HepG2 (cell line): Measurements from ENCODE around the gene SNED1. TPM values are rescaled to one million over a fixed set of nuclear protein-coding genes. Genes with fewer than 3 reads are reported as not detected.
A peak's percentile ranks its signal among the peaks of the same experiment; 100 is the strongest.

Source experiments
- GTF3A ChIP-seq: sonication (generic); formaldehyde crosslinking; conservative IDR thresholded peaks from 2 replicates; pipeline ENCODE4 v1.4.0; 2020; ENCODE audit warnings: mild to moderate bottlenecking, missing genetic modification reagents
- MED13 ChIP-seq: sonication (generic); formaldehyde crosslinking; IDR thresholded peaks from 2 replicates; pipeline ENCODE4 v1.5.0; 2020; ENCODE audit warnings: missing genetic modification reagents
- PRDM4 ChIP-seq: sonication (generic); formaldehyde crosslinking; IDR thresholded peaks from 2 replicates; pipeline ENCODE4 v1.9.0; 2021; ENCODE audit warnings: missing genetic modification reagents, borderline replicate concordance
- SNRNP70 ChIP-seq: fragments of 200-400 bp; formaldehyde crosslinking; IDR thresholded peaks from 2 replicates; pipeline ENCODE4 v1.6.1; 2017; ENCODE audit warnings: mild to moderate bottlenecking, low read depth, low read length, moderate library complexity
- TRIM24 ChIP-seq: sonication (generic); formaldehyde crosslinking; IDR thresholded peaks from 2 replicates; pipeline ENCODE4 v1.8.0; 2022; ENCODE audit warnings: mild to moderate bottlenecking, missing genetic modification reagents
- ZBTB21 ChIP-seq: sonication (generic); formaldehyde crosslinking; IDR thresholded peaks from 2 replicates; pipeline ENCODE4 v1.4.0; 2020; ENCODE audit warnings: missing genetic modification reagents
- ZNF17 ChIP-seq: sonication (generic); formaldehyde crosslinking; IDR thresholded peaks from 2 replicates; pipeline ENCODE4 v1.5.0; 2020; ENCODE audit warnings: mild to moderate bottlenecking, missing genetic modification reagents
- ZNF263 ChIP-seq: sonication (generic); formaldehyde crosslinking; IDR thresholded peaks from 2 replicates; pipeline ENCODE4 v1.4.0; 2020; ENCODE audit warnings: missing genetic modification reagents
- ZNF879 ChIP-seq: sonication (generic); formaldehyde crosslinking; IDR thresholded peaks from 2 replicates; pipeline ENCODE4 v1.8.1; 2023; ENCODE audit warnings: missing genetic modification reagents
- ZNF883 ChIP-seq: sonication (generic); formaldehyde crosslinking; IDR thresholded peaks from 2 replicates; pipeline ENCODE4 v1.5.1; 2020; ENCODE audit warnings: mild to moderate bottlenecking, missing genetic modification reagents; ENCODE audit errors: not compliant biosample characterization
- polyA plus RNA-seq, 8 experiments: library from polyadenylated mRNA; depleted of rRNA in 3 of 8; stranded (reverse) in 7 of 8; unstranded in 1 of 8; fragments of >200 nt; fragmentation: Illumina TruSeq in 4 of 8; extraction: Trizol in 4 of 8; gene quantifications; 2 replicates each; pipeline versions ENCODE4 v1.2.1 to v1.2.3, GENCODE V29; 2011 to 2016; ENCODE audit warnings: low read depth in 4 of 8, missing spikeins in 1 of 8, mixed read lengths in 1 of 8; ENCODE audit not compliant: insufficient read depth in 1 of 8
- total RNA-seq, 5 experiments: library from RNA; depleted of rRNA; stranded (reverse); fragments of >200 nt; fragmentation: Illumina TruSeq; extraction: Trizol; gene quantifications; 2 replicates each; pipeline ENCODE4 v1.2.3, GENCODE V29; 2016; ENCODE audit warnings: low read depth in 1 of 5
- TF ChIP-seq, protein P1 (sequence below): sonication (generic); formaldehyde crosslinking; IDR thresholded peaks from 2 replicates; pipeline ENCODE4 v1.4.0; 2020; ENCODE audit warnings: missing genetic modification reagents
- TF ChIP-seq, protein P2 (sequence below): sonication (generic); formaldehyde crosslinking; IDR thresholded peaks from 2 replicates; pipeline ENCODE4 v1.8.1; 2023; ENCODE audit warnings: missing genetic modification reagents, mild to moderate bottlenecking, borderline replicate concordance
- TF ChIP-seq, protein P3 (sequence below): IDR thresholded peaks from 2 replicates; pipeline ENCODE4 v1.6.1; 2018; ENCODE audit warnings: missing genetic modification reagents, mild to moderate bottlenecking, missing compliant biosample characterization
- TF ChIP-seq, protein P4 (sequence below): sonication (generic); formaldehyde crosslinking; IDR thresholded peaks from 2 replicates; pipeline ENCODE4; 2020; ENCODE audit warnings: missing genetic modification reagents, mild to moderate bottlenecking, borderline replicate concordance
- TF ChIP-seq, protein P5 (sequence below): IDR thresholded peaks from 2 replicates; pipeline ENCODE4 v1.6.1; 2016

Gene SNED1
- total and polyA plus RNA-seq, 2 of the 13 experiments (the other 11 are each of a cell fraction or from before 2014, with no cell fraction given): 0.15 to 0.65 TPM

DNA sequence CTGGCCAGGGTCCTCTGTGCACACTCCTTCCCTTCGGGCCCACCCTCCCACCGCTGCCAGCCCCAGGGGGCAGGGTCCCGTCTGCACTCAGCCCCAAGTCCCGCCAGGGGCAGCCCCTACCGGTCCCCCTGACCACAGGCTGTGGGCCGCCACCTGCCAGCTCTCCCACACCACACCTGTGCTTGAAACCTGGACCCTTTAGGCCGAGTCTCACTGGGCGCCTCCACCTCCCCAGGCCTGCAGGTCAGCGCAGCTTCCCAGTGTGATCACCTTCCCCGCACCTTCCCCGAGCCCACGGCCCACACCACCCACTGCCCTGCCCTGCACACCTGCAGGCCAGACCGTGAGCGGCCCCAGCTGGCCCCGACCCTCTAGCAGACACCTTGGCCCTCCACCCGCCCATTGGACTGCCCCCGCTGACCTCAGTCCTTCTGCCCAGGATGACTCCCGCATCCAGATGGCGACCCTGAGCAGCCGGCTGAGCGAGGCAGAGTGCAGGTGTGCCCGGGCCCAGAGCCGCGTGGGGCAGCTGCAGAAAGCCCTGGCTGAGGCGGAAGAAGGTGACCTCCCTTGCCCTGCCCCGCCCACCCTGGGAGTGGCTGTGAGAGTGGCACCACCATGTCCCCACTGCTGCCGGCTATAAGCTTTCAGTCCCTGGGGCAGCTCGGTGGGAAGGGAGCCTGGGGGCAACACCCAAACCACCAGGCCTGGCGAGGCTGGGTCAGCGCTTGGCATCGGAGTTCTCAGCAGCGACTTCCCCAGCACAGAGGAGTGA is 31.3 kb upstream of the SNED1 start (continued):
- TF ChIP-seq, protein P1, sequence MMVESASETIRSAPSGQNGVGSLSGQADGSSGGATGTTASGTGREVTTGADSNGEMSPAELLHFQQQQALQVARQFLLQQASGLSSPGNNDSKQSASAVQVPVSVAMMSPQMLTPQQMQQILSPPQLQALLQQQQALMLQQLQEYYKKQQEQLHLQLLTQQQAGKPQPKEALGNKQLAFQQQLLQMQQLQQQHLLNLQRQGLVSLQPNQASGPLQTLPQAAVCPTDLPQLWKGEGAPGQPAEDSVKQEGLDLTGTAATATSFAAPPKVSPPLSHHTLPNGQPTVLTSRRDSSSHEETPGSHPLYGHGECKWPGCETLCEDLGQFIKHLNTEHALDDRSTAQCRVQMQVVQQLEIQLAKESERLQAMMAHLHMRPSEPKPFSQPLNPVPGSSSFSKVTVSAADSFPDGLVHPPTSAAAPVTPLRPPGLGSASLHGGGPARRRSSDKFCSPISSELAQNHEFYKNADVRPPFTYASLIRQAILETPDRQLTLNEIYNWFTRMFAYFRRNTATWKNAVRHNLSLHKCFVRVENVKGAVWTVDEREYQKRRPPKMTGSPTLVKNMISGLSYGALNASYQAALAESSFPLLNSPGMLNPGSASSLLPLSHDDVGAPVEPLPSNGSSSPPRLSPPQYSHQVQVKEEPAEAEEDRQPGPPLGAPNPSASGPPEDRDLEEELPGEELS: no peak
- no peak for TF ChIP-seq GTF3A
- no peak for TF ChIP-seq ZNF263 (CRISPR knock-in tag)
- TF ChIP-seq, protein P2, sequence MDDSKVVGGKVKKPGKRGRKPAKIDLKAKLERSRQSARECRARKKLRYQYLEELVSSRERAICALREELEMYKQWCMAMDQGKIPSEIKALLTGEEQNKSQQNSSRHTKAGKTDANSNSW (CRISPR knock-in tag): no peak
- no peak for TF ChIP-seq TRIM24 (CRISPR knock-in tag)
- no peak for TF ChIP-seq ZNF879
- TF ChIP-seq MED13 (CRISPR knock-in tag): no peak
- no peak for TF ChIP-seq PRDM4 (CRISPR knock-in tag)
- no peak for TF ChIP-seq ZBTB21 (CRISPR knock-in tag)
- TF ChIP-seq, protein P3, sequence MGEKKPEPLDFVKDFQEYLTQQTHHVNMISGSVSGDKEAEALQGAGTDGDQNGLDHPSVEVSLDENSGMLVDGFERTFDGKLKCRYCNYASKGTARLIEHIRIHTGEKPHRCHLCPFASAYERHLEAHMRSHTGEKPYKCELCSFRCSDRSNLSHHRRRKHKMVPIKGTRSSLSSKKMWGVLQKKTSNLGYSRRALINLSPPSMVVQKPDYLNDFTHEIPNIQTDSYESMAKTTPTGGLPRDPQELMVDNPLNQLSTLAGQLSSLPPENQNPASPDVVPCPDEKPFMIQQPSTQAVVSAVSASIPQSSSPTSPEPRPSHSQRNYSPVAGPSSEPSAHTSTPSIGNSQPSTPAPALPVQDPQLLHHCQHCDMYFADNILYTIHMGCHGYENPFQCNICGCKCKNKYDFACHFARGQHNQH (CRISPR knock-in tag): no peak
- TF ChIP-seq ZNF17: no peak
- no peak for TF ChIP-seq SNRNP70
- TF ChIP-seq, protein P4, sequence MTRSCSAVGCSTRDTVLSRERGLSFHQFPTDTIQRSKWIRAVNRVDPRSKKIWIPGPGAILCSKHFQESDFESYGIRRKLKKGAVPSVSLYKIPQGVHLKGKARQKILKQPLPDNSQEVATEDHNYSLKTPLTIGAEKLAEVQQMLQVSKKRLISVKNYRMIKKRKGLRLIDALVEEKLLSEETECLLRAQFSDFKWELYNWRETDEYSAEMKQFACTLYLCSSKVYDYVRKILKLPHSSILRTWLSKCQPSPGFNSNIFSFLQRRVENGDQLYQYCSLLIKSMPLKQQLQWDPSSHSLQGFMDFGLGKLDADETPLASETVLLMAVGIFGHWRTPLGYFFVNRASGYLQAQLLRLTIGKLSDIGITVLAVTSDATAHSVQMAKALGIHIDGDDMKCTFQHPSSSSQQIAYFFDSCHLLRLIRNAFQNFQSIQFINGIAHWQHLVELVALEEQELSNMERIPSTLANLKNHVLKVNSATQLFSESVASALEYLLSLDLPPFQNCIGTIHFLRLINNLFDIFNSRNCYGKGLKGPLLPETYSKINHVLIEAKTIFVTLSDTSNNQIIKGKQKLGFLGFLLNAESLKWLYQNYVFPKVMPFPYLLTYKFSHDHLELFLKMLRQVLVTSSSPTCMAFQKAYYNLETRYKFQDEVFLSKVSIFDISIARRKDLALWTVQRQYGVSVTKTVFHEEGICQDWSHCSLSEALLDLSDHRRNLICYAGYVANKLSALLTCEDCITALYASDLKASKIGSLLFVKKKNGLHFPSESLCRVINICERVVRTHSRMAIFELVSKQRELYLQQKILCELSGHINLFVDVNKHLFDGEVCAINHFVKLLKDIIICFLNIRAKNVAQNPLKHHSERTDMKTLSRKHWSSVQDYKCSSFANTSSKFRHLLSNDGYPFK (CRISPR knock-in tag): no peak
- peak; percentile 64 for TF ChIP-seq ZNF883 (CRISPR knock-in tag)
- TF ChIP-seq, protein P5, sequence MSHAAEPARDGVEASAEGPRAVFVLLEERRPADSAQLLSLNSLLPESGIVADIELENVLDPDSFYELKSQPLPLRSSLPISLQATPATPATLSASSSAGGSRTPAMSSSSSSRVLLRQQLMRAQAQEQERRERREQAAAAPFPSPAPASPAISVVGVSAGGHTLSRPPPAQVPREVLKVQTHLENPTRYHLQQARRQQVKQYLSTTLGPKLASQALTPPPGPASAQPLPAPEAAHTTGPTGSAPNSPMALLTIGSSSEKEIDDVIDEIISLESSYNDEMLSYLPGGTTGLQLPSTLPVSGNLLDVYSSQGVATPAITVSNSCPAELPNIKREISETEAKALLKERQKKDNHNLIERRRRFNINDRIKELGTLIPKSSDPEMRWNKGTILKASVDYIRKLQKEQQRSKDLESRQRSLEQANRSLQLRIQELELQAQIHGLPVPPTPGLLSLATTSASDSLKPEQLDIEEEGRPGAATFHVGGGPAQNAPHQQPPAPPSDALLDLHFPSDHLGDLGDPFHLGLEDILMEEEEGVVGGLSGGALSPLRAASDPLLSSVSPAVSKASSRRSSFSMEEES: no peak
